Prostate gland (tissue), 2 donors: ENCODE results near the gene PALB2. TPM values are rescaled to one million over a fixed set of nuclear protein-coding genes. Genes with fewer than 3 reads are reported as not detected.

Experiments
- DNase-seq: peaks from one replicate; pipeline ENCODE4 v3.0.0-alpha.2; 2019; ENCODE audit warnings: low spot score
- H3K27ac ChIP-seq, 2 donors: fragments of 200-600 bp; sonication (generic); 2 replicates each; pipeline ENCODE4 v1.5.1; 2017 to 2019
- H3K27me3 ChIP-seq: fragments of 200-600 bp; sonication (generic); replicated peaks from 2 replicates; pipeline ENCODE4 v1.5.1; 2019; ENCODE audit not compliant: insufficient read depth
- H3K36me3 ChIP-seq, 2 donors: fragments of 200-600 bp; sonication (generic); 1 replicate in 1 of 2; 2 replicates in 1 of 2; pipeline versions ENCODE4 v1.5.1 to v1.8.1; 2017 to 2019
- H3K4me1 ChIP-seq: fragments of 200-600 bp; sonication (generic); replicated peaks from 2 replicates; pipeline ENCODE4 v1.5.1; 2019
- H3K4me3 ChIP-seq, 2 donors: fragments of 200-600 bp; sonication (generic); 2 replicates each; pipeline ENCODE4 v1.5.1; 2017 to 2019
- H3K9me3 ChIP-seq: fragments of 200-600 bp; sonication (generic); 2 replicates; pipeline ENCODE4 v1.5.1; 2017
- POLR2A ChIP-seq: fragments of 450-650 bp; IDR thresholded peaks from one replicate; pipeline ENCODE4 v1.6.1; 2016; ENCODE audit warnings: antibody characterized with exemption, mild to moderate bottlenecking
- POLR2AphosphoS5 ChIP-seq: sonication (generic); formaldehyde crosslinking; IDR thresholded peaks from one replicate; pipeline ENCODE4 v1.6.1; 2017; ENCODE audit warnings: antibody characterized with exemption
- WGBS: methylation state at CpG from one replicate; pipeline ENCODE4 v1.1.5; 2018; 5-methylcytosine and 5-hydroxymethylcytosine counted together
- intact Hi-C: fragments of 100-400 bp; cut with DNase I; formaldehyde crosslinking; loops from one replicate; pipeline ENCODE4 v1.14.2; 2022
- total RNA-seq, 2 donors: library from RNA; depleted of rRNA; stranded (reverse); fragments of >200 nt; gene quantifications; one replicate each; pipeline ENCODE4 v1.1.0, GENCODE V29; 2016
- TF ChIP-seq, protein P1 (sequence below), 4 experiments: fragments of 200-600 bp in 2 of 4; fragments of 450-650 bp in 2 of 4; sonication (generic) in 2 of 4; IDR thresholded peaks; 1 replicate in 3 of 4; 2 replicates in 1 of 4; pipeline ENCODE4 v1.5.1; 2016 to 2019; ENCODE audit warnings: antibody characterized with exemption in 4 of 4, mild to moderate bottlenecking in 2 of 4, moderate library complexity in 2 of 4

Gene PALB2
- total RNA-seq, 2 donors from 2014 or later, result 10.8 to 15.6 TPM

DNA sequence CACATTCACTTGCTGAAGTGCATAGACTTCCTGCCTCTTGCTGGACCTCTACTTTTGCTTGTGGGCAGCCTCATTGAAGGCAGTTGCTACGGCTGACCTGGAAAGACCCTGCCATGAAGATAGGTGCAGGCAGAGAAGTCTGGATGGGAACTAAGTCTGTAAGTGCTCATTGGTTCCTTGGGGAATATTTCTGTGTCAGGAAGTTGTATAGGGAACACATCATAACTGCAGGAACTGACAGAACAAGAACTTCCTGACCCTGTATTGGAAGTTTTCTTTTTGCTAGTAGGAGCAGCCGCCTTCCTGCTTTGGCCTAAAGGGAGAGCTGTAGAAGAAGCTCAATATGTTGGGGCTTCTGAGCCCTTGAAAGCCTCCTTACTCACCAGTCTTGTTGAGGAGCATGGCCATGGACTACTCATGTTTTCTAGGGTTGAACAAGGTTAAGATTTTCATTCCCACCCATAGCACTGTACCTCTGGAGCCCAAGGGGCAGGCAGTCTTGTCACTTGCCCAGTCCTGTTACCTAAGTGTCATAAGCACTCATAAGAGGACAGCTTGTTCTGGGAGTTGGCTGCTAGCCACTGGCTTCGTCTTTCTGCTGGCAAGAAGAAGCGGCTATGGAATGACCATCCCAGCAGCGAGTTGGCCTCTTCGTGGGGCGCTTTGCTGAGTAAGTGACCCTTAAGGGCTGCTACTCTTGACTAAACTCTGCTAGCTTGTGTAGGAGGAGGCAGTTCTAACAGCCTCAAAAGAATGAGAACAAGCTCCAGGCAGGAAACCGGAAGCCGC, 76.3 kb downstream of the PALB2 start:
- DNase-seq, result peak; percentile 22
- peak; percentile 29 for TF ChIP-seq POLR2AphosphoS5
- TF ChIP-seq, protein P1, sequence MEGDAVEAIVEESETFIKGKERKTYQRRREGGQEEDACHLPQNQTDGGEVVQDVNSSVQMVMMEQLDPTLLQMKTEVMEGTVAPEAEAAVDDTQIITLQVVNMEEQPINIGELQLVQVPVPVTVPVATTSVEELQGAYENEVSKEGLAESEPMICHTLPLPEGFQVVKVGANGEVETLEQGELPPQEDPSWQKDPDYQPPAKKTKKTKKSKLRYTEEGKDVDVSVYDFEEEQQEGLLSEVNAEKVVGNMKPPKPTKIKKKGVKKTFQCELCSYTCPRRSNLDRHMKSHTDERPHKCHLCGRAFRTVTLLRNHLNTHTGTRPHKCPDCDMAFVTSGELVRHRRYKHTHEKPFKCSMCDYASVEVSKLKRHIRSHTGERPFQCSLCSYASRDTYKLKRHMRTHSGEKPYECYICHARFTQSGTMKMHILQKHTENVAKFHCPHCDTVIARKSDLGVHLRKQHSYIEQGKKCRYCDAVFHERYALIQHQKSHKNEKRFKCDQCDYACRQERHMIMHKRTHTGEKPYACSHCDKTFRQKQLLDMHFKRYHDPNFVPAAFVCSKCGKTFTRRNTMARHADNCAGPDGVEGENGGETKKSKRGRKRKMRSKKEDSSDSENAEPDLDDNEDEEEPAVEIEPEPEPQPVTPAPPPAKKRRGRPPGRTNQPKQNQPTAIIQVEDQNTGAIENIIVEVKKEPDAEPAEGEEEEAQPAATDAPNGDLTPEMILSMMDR (IDR thresholded peaks at IDR 0.05), result no peak

DNA sequence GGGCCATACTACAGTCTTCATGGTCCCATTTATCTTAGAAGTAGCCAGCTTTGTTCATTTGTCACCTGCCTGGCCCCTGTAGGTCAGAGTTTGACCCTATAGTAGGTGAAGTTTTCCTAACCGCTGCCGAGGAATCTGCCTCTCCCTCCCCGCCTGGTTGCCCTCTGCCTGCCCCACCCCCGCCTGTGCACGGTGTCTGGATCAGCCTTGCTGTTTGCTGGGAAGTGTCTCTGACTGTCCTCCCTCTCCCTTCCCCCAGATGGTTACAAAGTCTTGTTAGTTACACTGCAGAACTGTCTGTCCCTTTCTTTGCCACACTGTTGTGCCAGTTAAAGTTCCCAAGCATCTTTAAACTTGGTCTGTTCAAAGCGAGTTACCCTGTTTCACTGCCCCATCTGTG, 77.9 kb downstream of the PALB2 start:
- TF ChIP-seq, protein P1 (IDR thresholded peaks at IDR 0.05), result no peak
- TF ChIP-seq POLR2A (no peak), POLR2AphosphoS5 (no peak)
- no peak overlapping the region for H3K4me3 ChIP-seq
- no peak for DNase-seq
- no peaks in the 10 kb centered on the region for H3K4me1 ChIP-seq
- H3K27ac ChIP-seq, result no peak overlapping the region
- no peaks in the 10 kb centered on the region for H3K9me3 ChIP-seq
- WGBS, result 86% methylated on average over 6 of the region's 6 CpGs
- no peaks in the 10 kb centered on the region for H3K27me3 ChIP-seq
- peaks cover 17 to 18% of the 10 kb centered on the region in 2 donors for H3K36me3 ChIP-seq
- intact Hi-C loops, result no loop called here

More for the DNA sequence above, 76.3 kb downstream of the PALB2 start:
- Histone ChIP-seq H3K9me3 (no peaks in the 10 kb centered on the region), H3K36me3 (peaks cover 17% of the 10 kb centered on the region in 2 donors), H3K27ac (no peak overlapping the region), H3K4me1 (no peaks in the 10 kb centered on the region), H3K27me3 (no peaks in the 10 kb centered on the region), H3K4me3 (no peak overlapping the region)
- intact Hi-C loops, result no loop called here
- WGBS, result 54% methylated on average over 9 of the region's 9 CpGs

DNA sequence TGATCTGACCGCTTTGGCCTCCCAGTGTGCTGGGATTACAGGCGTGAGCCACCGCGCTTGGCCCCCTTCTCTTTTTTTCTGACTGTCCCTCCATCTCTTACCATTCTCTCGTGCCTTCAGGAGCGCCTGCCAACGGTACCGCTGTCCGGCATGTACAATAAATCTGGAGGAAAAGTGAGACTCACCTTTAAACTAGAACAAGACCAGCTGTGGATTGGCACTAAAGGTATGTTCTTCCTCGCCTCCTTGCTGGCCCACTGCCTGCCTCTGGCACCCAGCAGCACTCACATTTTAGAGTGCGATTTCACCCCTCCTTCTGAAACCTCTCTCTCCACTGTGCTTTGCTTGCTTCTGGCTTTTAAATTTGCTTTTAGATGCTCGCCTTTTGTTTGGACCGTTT, 78.6 kb downstream of the PALB2 start:
- TF ChIP-seq, protein P1 (IDR thresholded peaks at IDR 0.05), result no peak
- TF ChIP-seq POLR2AphosphoS5, result no peak
- intact Hi-C loops, result no loop called here
- Histone ChIP-seq H3K9me3 (no peaks in the 10 kb centered on the region), H3K4me1 (no peaks in the 10 kb centered on the region), H3K27ac (no peak overlapping the region), H3K4me3 (no peak overlapping the region), H3K27me3 (no peaks in the 10 kb centered on the region), H3K36me3 (peaks cover 17 to 18% of the 10 kb centered on the region in 2 donors)
- whole genome bisulfite sequencing, result 91% methylated on average over 13 of the region's 13 CpGs
- no peak for DNase-seq

DNA sequence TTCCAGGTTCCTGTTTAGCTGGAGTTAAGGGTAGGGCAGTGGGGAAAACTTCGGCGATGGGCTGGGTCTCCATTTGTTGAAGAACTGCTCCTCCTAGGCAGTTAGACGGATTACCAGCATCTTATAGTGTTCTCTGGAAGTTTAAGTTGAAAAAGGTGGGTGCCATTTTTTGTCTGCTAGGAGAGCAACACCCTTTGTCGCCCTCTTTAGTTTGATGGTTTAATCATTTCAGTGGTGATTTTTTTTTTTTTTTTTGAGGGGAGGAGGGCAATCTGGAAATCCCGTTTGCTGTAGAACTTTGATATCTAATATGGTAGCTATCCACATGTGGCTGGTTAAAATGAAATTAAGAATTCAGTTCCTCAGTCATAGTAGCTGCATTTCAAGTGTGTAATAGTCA, 79.5 kb downstream of the PALB2 start:
- no peaks in the 10 kb centered on the region for H3K4me1 ChIP-seq
- no peak for DNase-seq
- peaks cover 17 to 18% of the 10 kb centered on the region in 2 donors for H3K36me3 ChIP-seq
- intact Hi-C loops, result no loop called here
- H3K4me3 ChIP-seq, result no peak overlapping the region
- H3K27ac ChIP-seq, result no peak overlapping the region
- TF ChIP-seq POLR2AphosphoS5 (no peak), POLR2A (no peak)
- TF ChIP-seq, protein P1 (IDR thresholded peaks at IDR 0.05), result no peak
- WGBS, result 79% methylated on average over 5 of the region's 5 CpGs
- no peaks in the 10 kb centered on the region for H3K9me3 ChIP-seq
- no peaks in the 10 kb centered on the region for H3K27me3 ChIP-seq
